Brain microvascular endothelial cell (primary cell): ENCODE measurements around the gene RPS21.

Experiments
- DNase-seq: peaks from one replicate; pipeline ENCODE4 v3.0.0-alpha.2; 2020
- H3K27ac ChIP-seq: fragments of 250-450 bp; sonication (Bioruptor Pico); 2 replicates; pipeline ENCODE4 v1.5.1; 2020; ENCODE audit warnings: mild to moderate bottlenecking, moderate library complexity
- H3K27me3 ChIP-seq: fragments of 250-450 bp; sonication (Bioruptor Pico); replicated peaks from 2 replicates; pipeline ENCODE4 v1.5.1; 2020; ENCODE audit warnings: mild to moderate bottlenecking
- H3K36me3 ChIP-seq: fragments of 250-450 bp; sonication (Bioruptor Pico); replicated peaks from 2 replicates; pipeline ENCODE4 v1.5.1; 2020; ENCODE audit warnings: mild to moderate bottlenecking
- H3K4me3 ChIP-seq: 2 replicates; pipeline ENCODE4 v1.5.1; 2011; ENCODE audit warnings: low read depth, mild to moderate bottlenecking, control low read depth, low read length, moderate library complexity
- CTCF ChIP-seq: IDR thresholded peaks from 2 replicates; pipeline ENCODE4 v1.5.1; 2011; ENCODE audit warnings: low read depth, mild to moderate bottlenecking, moderate library complexity, low read length, control low read depth, inconsistent platforms; ENCODE audit errors: missing control alignments
- in situ Hi-C: cut with HindIII; loops from 2 replicates; pipeline ENCODE4 v1.10.0; 2017; ENCODE audit warnings: low sequenced_read_pairs, low pct_ligation_motif_present

RPS21 gene

GRCh38 chr20:62381202-62381797 is 5.6 kb upstream of the RPS21 start:
- Histone ChIP-seq H3K27me3 (no peaks in the 10 kb centered on the region), H3K4me3 (no peak overlapping the region), H3K27ac (peak overlapping the region; percentile 8), H3K36me3 (peaks cover 5% of the 10 kb centered on the region)
- no peak for TF ChIP-seq CTCF
- in situ Hi-C loops: loop anchor here (25.0 kb wide), 1 partner anchor 94 kb away; no protein-coding TSS in a partner anchor
- DNase-seq: peak; percentile 51

GRCh38 chr20:62381842-62382241 is 5.1 kb upstream of the RPS21 start:
- H3K36me3 ChIP-seq: peaks cover 5% of the 10 kb centered on the region
- no peak for TF ChIP-seq CTCF
- in situ Hi-C loops: loop anchor here (25.0 kb wide), 1 partner anchor 95 kb away; no protein-coding TSS in a partner anchor
- no peak overlapping the region for H3K27ac ChIP-seq
- H3K27me3 ChIP-seq: no peaks in the 10 kb centered on the region
- no peak for DNase-seq
- no peak overlapping the region for H3K4me3 ChIP-seq

GRCh38 chr20:62382306-62383198 is 4.4 kb upstream of the RPS21 start:
- Histone ChIP-seq H3K27ac (no peak overlapping the region), H3K4me3 (no peak overlapping the region), H3K36me3 (peaks cover 5% of the 10 kb centered on the region), H3K27me3 (no peaks in the 10 kb centered on the region)
- TF ChIP-seq CTCF: peak; percentile 96
- in situ Hi-C loops: loop anchor here (25.0 kb wide), 1 partner anchor 95 kb away; no protein-coding TSS in a partner anchor
- peak; percentile 65 for DNase-seq

- DNase-seq: no peak
- no peak for TF ChIP-seq CTCF
Observed at GRCh38 chr20:62387219-62387913, 463 bp downstream of the RPS21 start.

GRCh38 chr20:62387933-62388635 is 1.2 kb downstream of the RPS21 start:
- no peaks in the 10 kb centered on the region for H3K27me3 ChIP-seq
- H3K27ac ChIP-seq: peak overlapping the region; percentile 74
- H3K36me3 ChIP-seq: peaks cover 23% of the 10 kb centered on the region
- DNase-seq: no peak
- H3K4me3 ChIP-seq: peak overlapping the region; percentile 98
- in situ Hi-C loops: loop anchor here (25.0 kb wide), 1 partner anchor 101 kb away; no protein-coding TSS in a partner anchor
- TF ChIP-seq CTCF: no peak

More at GRCh38 chr20:62387219-62387913, 463 bp downstream of the RPS21 start:
- Histone ChIP-seq H3K36me3 (peaks cover 23% of the 10 kb centered on the region), H3K4me3 (peak overlapping the region; percentile 98), H3K27ac (peak overlapping the region; percentile 74), H3K27me3 (no peaks in the 10 kb centered on the region)
- in situ Hi-C loops: loop anchor here (25.0 kb wide), 1 partner anchor 100 kb away; no protein-coding TSS in a partner anchor
